Upper lobe of left lung (tissue), 6 donors: ENCODE measurements around the gene EID3. TPM values are rescaled to one million over a fixed set of nuclear protein-coding genes. Genes with fewer than 3 reads are reported as not detected.

Experiments
- ATAC-seq, 2 donors: fragments of 200-7000 bp; cut with Tn5 transposase; one replicate each; pipeline ENCODE4 v1.9.1; 2022; ENCODE audit warnings: mild to moderate bottlenecking in 2 of 2, moderate library complexity in 2 of 2; ENCODE audit not compliant: low FRiP score in 2 of 2
- DNase-seq, 2 donors: peaks; one replicate each; pipeline ENCODE4 v3.0.0-alpha.2; 2019 to 2020
- H3K27ac ChIP-seq, 4 donors: fragments of 200-600 bp; sonication (generic); one replicate each; pipeline ENCODE4 v1.5.1; 2016 to 2019
- H3K27me3 ChIP-seq, 4 donors: fragments of 200-600 bp; sonication (generic); one replicate each; pipeline ENCODE4 v1.5.1; 2017 to 2019
- H3K36me3 ChIP-seq, 4 donors: fragments of 200-600 bp; sonication (generic); one replicate each; pipeline ENCODE4 v1.5.1; 2016 to 2019
- H3K4me1 ChIP-seq, 4 donors: fragments of 200-600 bp; sonication (generic); one replicate each; pipeline ENCODE4 v1.5.1; 2018 to 2019
- H3K4me3 ChIP-seq, 4 donors: fragments of 200-600 bp; sonication (generic); one replicate each; pipeline ENCODE4 v1.5.1; 2017 to 2019; ENCODE audit warnings: mild to moderate bottlenecking in 2 of 4, moderate library complexity in 1 of 4
- H3K9me3 ChIP-seq, 4 donors: fragments of 200-600 bp; sonication (generic); one replicate each; pipeline ENCODE4 v1.5.1; 2018 to 2019
- CTCF ChIP-seq, 6 experiments: fragments of 450-650 bp in 4 of 6; fragments of 200-600 bp in 2 of 6; sonication (generic) in 2 of 6; IDR thresholded peaks; one replicate each; pipeline ENCODE4 v1.5.1; 2016 to 2019; ENCODE audit warnings: antibody characterized with exemption in 6 of 6
- EP300 ChIP-seq, 4 donors: sonication (generic); formaldehyde crosslinking; IDR thresholded peaks; one replicate each; pipeline ENCODE4 v1.5.1; 2017; ENCODE audit warnings: antibody characterized with exemption in 4 of 4, control low read depth in 2 of 4
- POLR2A ChIP-seq, 4 donors: fragments of 450-650 bp; IDR thresholded peaks; one replicate each; pipeline ENCODE4 v1.5.1; 2016 to 2017; ENCODE audit warnings: antibody characterized with exemption in 4 of 4, mild to moderate bottlenecking in 2 of 4
- POLR2AphosphoS5 ChIP-seq, 2 donors: sonication (generic); formaldehyde crosslinking; IDR thresholded peaks; one replicate each; pipeline ENCODE4 v1.5.1; 2017; ENCODE audit warnings: antibody characterized with exemption in 2 of 2
- WGBS, 2 donors: methylation state at CpG; one replicate each; pipeline ENCODE4 v1.1.5; 2017 to 2018; 5-methylcytosine and 5-hydroxymethylcytosine counted together
- total RNA-seq, 6 donors: library from RNA; depleted of rRNA in 4 of 6; stranded (reverse); fragments of >200 nt in 4 of 6; gene quantifications; one replicate each; pipeline versions ENCODE4 v1.1.0 to v1.2.1, GENCODE V29; 2016 to 2021
- donor health status: DM: no; HTN: no; CAD: no; lungs with moderate emphysema.
- donor health status: DM: no; HTN: yes; CAD: no; lungs with severe emphysema.

EID3 gene
- total RNA-seq, 6 donors from 2014 or later: 2.5 to 62.9 (median 13.9) TPM

GRCh38 chr12:104340177-104340576, 36.6 kb downstream of the EID3 start:
- H3K4me3 ChIP-seq: no peak overlapping the region
- H3K4me1 ChIP-seq: no peaks in the 10 kb centered on the region
- 76 to 95% methylated on average over 1 of the region's 1 CpG for WGBS, 2 donors
- DNase-seq: no peak
- no peak for ATAC-seq
- H3K27ac ChIP-seq: no peak overlapping the region
- no peaks in the 10 kb centered on the region for H3K27me3 ChIP-seq
- peaks cover 52 to 100% (median 79%) of the 10 kb centered on the region in 4 donors for H3K36me3 ChIP-seq
- H3K9me3 ChIP-seq: no peaks in the 10 kb centered on the region
- TF ChIP-seq POLR2A (IDR thresholded peaks at IDR 0.05) (no peak), EP300 (IDR thresholded peaks at IDR 0.05) (no peak), POLR2AphosphoS5 (IDR thresholded peaks at IDR 0.05) (no peak), CTCF (IDR thresholded peaks at IDR 0.05) (no peak)

GRCh38 chr12:104340925-104341611, 37.5 kb downstream of the EID3 start:
- TF ChIP-seq POLR2AphosphoS5 (IDR thresholded peaks at IDR 0.05) (no peak), POLR2A (IDR thresholded peaks at IDR 0.05) (no peak), EP300 (IDR thresholded peaks at IDR 0.05) (no peak), CTCF (IDR thresholded peaks at IDR 0.05) (no peak)
- Histone ChIP-seq H3K4me1 (no peaks in the 10 kb centered on the region), H3K9me3 (no peaks in the 10 kb centered on the region), H3K27ac (no peak overlapping the region), H3K4me3 (no peak overlapping the region), H3K27me3 (no peaks in the 10 kb centered on the region), H3K36me3 (peaks cover 48 to 100% (median 73%) of the 10 kb centered on the region in 4 donors)
- DNase-seq (no peak), ATAC-seq (no peak)
- WGBS, 2 donors: 77 to 78% methylated on average over 6 of the region's 6 CpGs

- WGBS, 2 donors: 93 to 100% methylated on average over 2 of the region's 2 CpGs
- DNase-seq (no peak), ATAC-seq (no peak)
- no peak overlapping the region for H3K4me3 ChIP-seq
- H3K36me3 ChIP-seq: peaks cover 41 to 99% (median 68%) of the 10 kb centered on the region in 4 donors
- H3K9me3 ChIP-seq: no peaks in the 10 kb centered on the region
- TF ChIP-seq POLR2AphosphoS5 (IDR thresholded peaks at IDR 0.05) (no peak), CTCF (IDR thresholded peaks at IDR 0.05) (no peak), EP300 (IDR thresholded peaks at IDR 0.05) (no peak), POLR2A (IDR thresholded peaks at IDR 0.05) (no peak)
- no peaks in the 10 kb centered on the region for H3K4me1 ChIP-seq
- no peaks in the 10 kb centered on the region for H3K27me3 ChIP-seq
- no peak overlapping the region for H3K27ac ChIP-seq
Measured at GRCh38 chr12:104342147-104342546, 38.6 kb downstream of the EID3 start.

GRCh38 chr12:104342635-104343249, 39.2 kb downstream of the EID3 start:
- Histone ChIP-seq H3K4me3 (no peak overlapping the region), H3K27ac (no peak overlapping the region), H3K9me3 (no peaks in the 10 kb centered on the region), H3K4me1 (no peaks in the 10 kb centered on the region), H3K36me3 (peaks cover 37 to 99% (median 69%) of the 10 kb centered on the region in 4 donors), H3K27me3 (no peaks in the 10 kb centered on the region)
- ATAC-seq (no peak), DNase-seq (no peak)
- 87% methylated on average over 12 of the region's 12 CpGs for WGBS, 2 donors
- TF ChIP-seq CTCF (IDR thresholded peaks at IDR 0.05): no peak
- TF ChIP-seq POLR2A (IDR thresholded peaks at IDR 0.05): no peak
- no peak for TF ChIP-seq EP300 (IDR thresholded peaks at IDR 0.05)
- no peak for TF ChIP-seq POLR2AphosphoS5 (IDR thresholded peaks at IDR 0.05)
